ENCODE data around the gene POU5F1.
A peak's percentile ranks its signal among the peaks of the same experiment; 100 is the strongest.

POU5F1 gene

DNA sequence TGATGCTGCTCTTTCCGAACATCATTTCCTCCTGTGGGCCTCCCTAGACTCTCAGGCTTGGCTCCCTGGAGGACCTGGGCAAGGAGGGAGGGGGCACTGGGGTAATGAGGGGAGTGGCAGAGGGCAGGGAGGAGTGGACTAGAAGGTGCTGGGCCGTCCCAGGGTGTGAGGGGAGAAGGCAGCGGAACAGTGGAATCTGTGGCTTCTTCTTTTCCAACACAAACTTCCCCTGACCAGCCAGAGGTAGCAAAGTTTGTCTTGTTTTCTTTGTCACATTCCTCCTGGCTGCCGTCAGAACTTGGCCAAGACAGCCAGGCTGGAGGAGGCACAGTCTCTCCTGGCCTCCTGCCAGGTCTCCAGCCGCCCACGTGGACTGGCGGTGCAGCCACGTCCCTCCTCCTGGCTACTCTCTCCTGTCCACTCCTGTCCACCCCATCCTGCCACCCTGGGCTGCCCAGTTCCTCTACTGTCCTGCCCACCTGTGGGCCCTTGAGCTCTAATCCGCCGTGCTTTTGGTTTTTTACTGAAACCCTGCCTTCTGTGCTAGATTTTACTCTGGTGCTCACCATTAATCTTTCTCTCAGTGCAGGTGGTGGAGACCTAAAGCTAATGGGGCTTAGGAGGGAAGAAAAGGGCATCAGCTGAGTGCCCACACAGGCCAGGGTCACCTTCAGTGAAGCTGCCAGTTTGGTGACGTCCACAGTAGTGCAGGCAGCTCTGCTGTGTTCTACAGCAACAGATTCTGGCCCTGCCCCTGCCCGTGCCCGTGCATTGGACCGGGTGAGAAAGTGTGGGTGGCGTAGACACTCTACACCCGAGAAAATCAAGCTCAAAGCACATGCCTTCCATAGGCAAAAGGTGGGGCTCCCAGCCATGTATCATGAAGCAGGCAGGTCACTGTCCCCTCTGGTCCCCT is 47.4 kb downstream of the POU5F1 start:
- H3K4me1 ChIP-seq (ENCODE audit: control insufficient read depth, insufficient read depth, low read length, unreplicated experiment) = peaks cover 45% of the 10 kb centered on the region
- no peaks in the 10 kb centered on the region for H3K27me3 ChIP-seq (ENCODE audit: insufficient read depth, low read length)
- no peaks in the 10 kb centered on the region for H3K79me2 ChIP-seq (ENCODE audit: control insufficient read depth, insufficient read depth, low read length, unreplicated experiment)
- no peaks in the 10 kb centered on the region for H3K36me3 ChIP-seq (ENCODE audit: insufficient read depth, low read length)
- H3K4me3 ChIP-seq (ENCODE audit: low read depth, low read length) = no peak overlapping the region
- no peak overlapping the region for H2AFZ ChIP-seq (ENCODE audit: low read length, unreplicated experiment)
- H3K27ac ChIP-seq (ENCODE audit: low read depth, low read length) = peak overlapping the region; percentile 81

DNA sequence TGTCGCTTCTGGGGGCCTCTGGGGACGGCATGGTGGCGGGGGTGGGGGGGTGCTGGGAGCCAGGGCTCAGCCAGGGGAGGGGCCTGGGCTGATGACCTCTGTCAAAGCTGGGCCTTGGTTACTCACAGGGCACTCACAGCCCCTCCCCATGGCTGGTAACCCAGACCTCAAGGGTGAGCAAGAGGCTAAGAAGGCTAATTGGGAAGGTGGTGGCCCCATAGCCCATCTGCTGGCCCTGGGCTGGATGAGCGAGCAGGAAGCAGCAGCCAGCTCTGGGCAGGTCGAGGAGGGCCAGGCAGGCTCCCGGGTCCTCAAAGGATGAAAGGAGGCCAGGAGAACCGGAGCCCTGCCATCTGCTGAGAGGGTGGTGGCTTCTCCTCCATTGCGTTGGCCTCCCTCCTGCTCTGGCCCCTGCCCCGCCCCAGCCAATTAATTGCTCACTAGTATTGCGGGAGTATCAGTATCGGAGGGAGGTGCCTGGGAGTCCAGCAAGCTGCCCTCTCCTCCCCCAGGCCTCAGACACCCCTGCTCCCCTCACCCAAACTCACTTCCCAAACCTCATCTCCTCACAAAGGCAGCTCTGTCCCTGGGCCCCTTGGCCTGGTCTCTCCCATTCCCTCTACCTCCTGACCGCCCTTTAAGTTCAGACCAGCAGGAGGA is 49.2 kb downstream of the POU5F1 start:
- no peak overlapping the region for H3K27ac ChIP-seq (ENCODE audit: low read depth, low read length)
- H3K4me1 ChIP-seq (ENCODE audit: control insufficient read depth, insufficient read depth, low read length, unreplicated experiment) = peaks cover 54% of the 10 kb centered on the region
- no peaks in the 10 kb centered on the region for H3K27me3 ChIP-seq (ENCODE audit: insufficient read depth, low read length)
- no peaks in the 10 kb centered on the region for H3K79me2 ChIP-seq (ENCODE audit: control insufficient read depth, insufficient read depth, low read length, unreplicated experiment)
- no peaks in the 10 kb centered on the region for H3K36me3 ChIP-seq (ENCODE audit: insufficient read depth, low read length)
- no peak overlapping the region for H3K4me3 ChIP-seq (ENCODE audit: low read depth, low read length)
- no peak overlapping the region for H2AFZ ChIP-seq (ENCODE audit: low read length, unreplicated experiment)

GRCh38 chr6:31120151-31120915 is 50.1 kb downstream of the POU5F1 start, which contains the start of gene CDSN:
Gene CDSN (minus strand): TSS chr6:31120446. CDS start chr6:31120419, 27 bp downstream.
- H3K4me1 ChIP-seq (ENCODE audit: control insufficient read depth, insufficient read depth, low read length, unreplicated experiment) = peaks cover 55% of the 10 kb centered on the region
- H3K27ac ChIP-seq (ENCODE audit: low read depth, low read length) = no peak within 1 kb of the TSS
- H3K4me3 ChIP-seq (ENCODE audit: low read depth, low read length) = no peak within 1 kb of the TSS
- no peaks in the 10 kb centered on the region for H3K27me3 ChIP-seq (ENCODE audit: insufficient read depth, low read length)
- peaks cover 7% of the 10 kb centered on the region for H3K79me2 ChIP-seq (ENCODE audit: control insufficient read depth, insufficient read depth, low read length, unreplicated experiment)
- no peak within 1 kb of the TSS for H2AFZ ChIP-seq (ENCODE audit: low read length, unreplicated experiment)
- H3K36me3 ChIP-seq (ENCODE audit: insufficient read depth, low read length) = no peaks in the 10 kb centered on the region

GRCh38 chr6:31118178-31118577 is 52.3 kb downstream of the POU5F1 start:
- Histone ChIP-seq H2AFZ (ENCODE audit: low read length, unreplicated experiment) (no peak overlapping the region), H3K36me3 (ENCODE audit: insufficient read depth, low read length) (no peaks in the 10 kb centered on the region), H3K4me3 (ENCODE audit: low read depth, low read length) (no peak overlapping the region), H3K27me3 (ENCODE audit: insufficient read depth, low read length) (no peaks in the 10 kb centered on the region), H3K27ac (ENCODE audit: low read depth, low read length) (no peak overlapping the region), H3K4me1 (ENCODE audit: control insufficient read depth, insufficient read depth, low read length, unreplicated experiment) (peaks cover 45% of the 10 kb centered on the region), H3K79me2 (ENCODE audit: control insufficient read depth, insufficient read depth, low read length, unreplicated experiment) (peaks cover 7% of the 10 kb centered on the region)

DNA sequence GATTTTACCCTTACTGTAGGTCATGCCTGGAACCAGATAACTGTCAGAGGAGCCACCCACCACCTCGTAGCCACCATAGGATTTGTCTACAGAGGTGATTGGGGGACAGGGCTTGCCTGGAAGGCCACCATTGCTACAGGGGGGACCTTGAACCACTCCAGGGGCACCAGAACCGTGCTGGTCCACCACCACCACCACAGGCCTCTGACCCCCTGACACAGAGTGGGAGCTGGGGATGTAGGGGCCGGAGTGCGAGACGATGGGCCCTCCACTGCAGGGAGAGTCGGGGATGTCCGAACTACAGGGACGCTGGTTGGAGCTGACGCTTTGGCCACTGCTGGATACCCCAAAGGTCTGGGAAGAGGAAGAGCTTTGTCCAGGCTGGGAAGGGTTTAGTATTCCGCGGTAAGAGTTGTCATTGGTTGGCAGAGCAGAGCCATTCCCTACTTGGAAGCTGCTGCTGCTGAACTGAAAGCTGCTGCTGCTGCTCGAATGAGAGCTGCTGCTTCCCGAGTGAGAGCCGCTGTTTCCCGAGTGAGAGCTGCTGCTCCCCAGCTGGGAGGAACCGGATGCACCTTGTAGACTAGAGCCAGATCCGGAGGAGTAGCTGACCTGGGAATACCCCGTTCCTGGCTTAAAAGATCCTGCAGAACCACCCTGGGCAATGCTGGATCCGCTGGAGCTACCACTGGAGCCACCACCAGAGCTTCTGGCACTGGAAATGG is 53.7 kb downstream of the POU5F1 start:
- Histone ChIP-seq H3K27me3 (ENCODE audit: insufficient read depth, low read length) (no peaks in the 10 kb centered on the region), H3K79me2 (ENCODE audit: control insufficient read depth, insufficient read depth, low read length, unreplicated experiment) (peaks cover 7% of the 10 kb centered on the region), H3K27ac (ENCODE audit: low read depth, low read length) (no peak overlapping the region), H3K4me3 (ENCODE audit: low read depth, low read length) (peak overlapping the region; percentile 60), H3K4me1 (ENCODE audit: control insufficient read depth, insufficient read depth, low read length, unreplicated experiment) (peaks cover 34% of the 10 kb centered on the region), H3K36me3 (ENCODE audit: insufficient read depth, low read length) (no peaks in the 10 kb centered on the region), H2AFZ (ENCODE audit: low read length, unreplicated experiment) (no peak overlapping the region)

GRCh38 chr6:31115941-31116560 is 54.4 kb downstream of the POU5F1 start:
- Histone ChIP-seq H3K79me2 (ENCODE audit: control insufficient read depth, insufficient read depth, low read length, unreplicated experiment) (peaks cover 7% of the 10 kb centered on the region), H3K4me1 (ENCODE audit: control insufficient read depth, insufficient read depth, low read length, unreplicated experiment) (peaks cover 34% of the 10 kb centered on the region), H3K4me3 (ENCODE audit: low read depth, low read length) (peak overlapping the region; percentile 73; the same call in 1 of the 2 replicates), H3K27me3 (ENCODE audit: insufficient read depth, low read length) (no peaks in the 10 kb centered on the region; the same call in 1 of the 2 replicates), H3K27ac (ENCODE audit: low read depth, low read length) (no peak overlapping the region), H2AFZ (ENCODE audit: low read length, unreplicated experiment) (no peak overlapping the region), H3K36me3 (ENCODE audit: insufficient read depth, low read length) (no peaks in the 10 kb centered on the region)

DNA sequence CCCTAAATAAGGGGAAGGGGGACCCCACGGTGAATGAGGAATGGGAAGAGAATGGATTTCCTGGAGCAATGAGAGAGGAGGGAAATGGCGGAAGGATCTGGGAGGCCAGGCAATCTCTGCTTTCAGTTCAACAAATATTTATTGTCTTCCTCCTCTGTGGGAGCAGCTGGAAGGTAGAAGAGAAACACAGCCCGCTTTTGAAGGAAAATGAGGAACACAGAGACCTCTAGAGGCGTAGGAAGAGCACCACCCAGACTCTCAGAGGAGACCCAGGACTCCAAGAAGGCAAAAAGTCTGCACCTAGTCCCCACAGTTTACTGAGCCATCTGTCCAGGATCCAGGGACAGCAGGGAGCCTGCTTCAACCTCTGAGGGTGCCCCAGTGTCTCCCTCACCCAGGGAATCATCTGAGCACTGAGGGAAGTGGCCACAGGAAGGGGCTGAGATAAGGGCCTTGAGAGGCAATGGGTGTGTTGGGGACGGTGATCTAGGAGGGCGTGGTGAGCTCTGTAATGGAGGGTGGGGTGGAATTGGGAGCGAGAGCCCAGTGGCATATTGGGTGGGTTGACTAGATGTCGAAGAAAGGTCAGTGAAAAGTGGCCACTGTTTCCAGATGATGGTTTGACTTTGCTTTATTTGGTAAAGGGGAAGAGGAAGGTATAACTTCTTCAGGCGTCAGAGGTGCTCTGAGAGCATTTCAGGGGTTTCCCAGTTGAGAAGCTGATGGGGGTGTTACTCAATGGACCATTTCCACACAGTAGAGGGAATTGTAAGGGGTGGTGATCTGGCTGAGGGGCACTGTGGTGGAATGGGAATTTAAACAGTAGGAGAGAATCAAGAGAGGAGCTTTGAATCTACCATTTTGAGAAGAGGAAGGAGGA is 55.3 kb downstream of the POU5F1 start:
- Histone ChIP-seq H3K4me3 (ENCODE audit: low read depth, low read length) (peak overlapping the region; percentile 73), H3K27ac (ENCODE audit: low read depth, low read length) (peak overlapping the region; percentile 76), H3K79me2 (ENCODE audit: control insufficient read depth, insufficient read depth, low read length, unreplicated experiment) (peaks cover 7% of the 10 kb centered on the region), H3K36me3 (ENCODE audit: insufficient read depth, low read length) (no peaks in the 10 kb centered on the region), H3K27me3 (ENCODE audit: insufficient read depth, low read length) (peaks cover 8% of the 10 kb centered on the region), H3K4me1 (ENCODE audit: control insufficient read depth, insufficient read depth, low read length, unreplicated experiment) (peaks cover 34% of the 10 kb centered on the region), H2AFZ (ENCODE audit: low read length, unreplicated experiment) (no peak overlapping the region)

DNA sequence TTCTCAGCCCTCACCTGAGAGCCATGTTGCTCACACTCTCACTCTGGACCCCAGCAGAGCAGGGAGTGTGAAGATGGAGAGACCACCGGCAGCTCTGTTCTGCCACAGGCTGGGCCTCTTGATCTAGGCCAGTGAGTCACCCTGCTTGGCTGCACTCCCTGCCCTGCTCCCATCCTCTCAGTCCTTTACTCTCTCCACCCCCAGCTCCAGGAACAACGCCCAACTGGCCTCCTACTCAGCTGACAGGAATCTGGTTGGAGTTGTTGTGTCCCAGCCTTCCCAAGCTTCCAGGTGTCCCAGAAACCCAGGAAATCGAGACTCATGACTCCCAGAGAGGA is 56.0 kb downstream of the POU5F1 start, which contains the start of gene PSORS1C1:
Gene PSORS1C1, plus strand, starts transcription at position 260 of the 338 bp plus-strand sequence. CDS start 14,833 bp downstream, outside the sequence.
- Histone ChIP-seq H3K4me3 (ENCODE audit: low read depth, low read length) (peak within 1 kb of the TSS; percentile 73), H2AFZ (ENCODE audit: low read length, unreplicated experiment) (no peak within 1 kb of the TSS), H3K79me2 (ENCODE audit: control insufficient read depth, insufficient read depth, low read length, unreplicated experiment) (peaks cover 7% of the 10 kb centered on the region), H3K27me3 (ENCODE audit: insufficient read depth, low read length) (peaks cover 14% of the 10 kb centered on the region), H3K36me3 (ENCODE audit: insufficient read depth, low read length) (no peaks in the 10 kb centered on the region), H3K4me1 (ENCODE audit: control insufficient read depth, insufficient read depth, low read length, unreplicated experiment) (peaks cover 34% of the 10 kb centered on the region), H3K27ac (ENCODE audit: low read depth, low read length) (peak within 1 kb of the TSS; percentile 76)

Data from ACC112 (cell line).